Lower leg skin (tissue), 3 donors: ENCODE measurements around the gene CEACAM6.

Experiments used
- CTCF ChIP-seq, 3 donors: fragments of 450-650 bp; IDR thresholded peaks; one replicate each; pipeline ENCODE4 v1.5.1; 2016; ENCODE audit warnings: antibody characterized with exemption in 3 of 3, mild to moderate bottlenecking in 3 of 3, moderate library complexity in 2 of 3
- POLR2A ChIP-seq, 2 donors: fragments of 450-650 bp; IDR thresholded peaks; one replicate each; pipeline ENCODE4 v1.6.1; 2016 to 2017; ENCODE audit warnings: antibody characterized with exemption in 2 of 2, mild to moderate bottlenecking in 1 of 2, moderate library complexity in 1 of 2

GRCh38 chr19:41801792-41802211, 46.5 kb downstream of the CEACAM6 start:
- TF ChIP-seq CTCF (IDR thresholded peaks at IDR 0.05) = no peak
- TF ChIP-seq POLR2A (IDR thresholded peaks at IDR 0.05) = no peak
